Astrocyte (in vitro differentiated cells and primary cell): ENCODE data around the gene TMEM176B. TPM values are rescaled to one million over a fixed set of nuclear protein-coding genes. Genes with fewer than 3 reads are reported as not detected.

Source experiments
- DNase-seq: peaks from one replicate; pipeline ENCODE4 v3.0.0-alpha.2; 2010; ENCODE audit warnings: low read depth
- FAIRE-seq: peaks from 2 replicates; lab custom pipeline; 2011; peaks lifted over from hg19 to GRCh38; lab: Jason Lieb, UNC
- H2AFZ ChIP-seq: 2 replicates; pipeline ENCODE4 v1.6.0; 2012; ENCODE audit warnings: low read depth, low read length, inconsistent platforms
- H3K27ac ChIP-seq: 2 replicates; pipeline ENCODE4 v1.5.1; 2011; ENCODE audit warnings: low read depth, low read length, inconsistent platforms
- H3K27me3 ChIP-seq: 2 replicates; pipeline ENCODE4 v1.6.0; 2011; ENCODE audit warnings: low read length, inconsistent platforms; ENCODE audit not compliant: insufficient read depth
- H3K36me3 ChIP-seq: 2 replicates; pipeline ENCODE4 v1.5.1; 2011; ENCODE audit warnings: low read length, inconsistent platforms; ENCODE audit not compliant: insufficient read depth
- H3K4me1 ChIP-seq: 2 replicates; pipeline ENCODE4 v1.5.1; 2011; ENCODE audit warnings: low read length, inconsistent platforms; ENCODE audit not compliant: insufficient read depth
- H3K4me2 ChIP-seq: 2 replicates; pipeline ENCODE4 v1.6.0; 2012; ENCODE audit warnings: low read length, inconsistent platforms
- H3K4me3 ChIP-seq: 2 replicates; pipeline ENCODE4 v1.5.1; 2011; ENCODE audit warnings: low read depth, mild to moderate bottlenecking, low read length, inconsistent platforms; ENCODE audit not compliant: insufficient read depth
- H3K79me2 ChIP-seq: 2 replicates; pipeline ENCODE4 v1.6.0; 2012; ENCODE audit warnings: mild to moderate bottlenecking, low read length, inconsistent platforms; ENCODE audit not compliant: insufficient read depth
- H3K9ac ChIP-seq: 2 replicates; pipeline ENCODE4 v1.6.0; 2012; ENCODE audit warnings: mild to moderate bottlenecking, low read length, inconsistent platforms
- H3K9me3 ChIP-seq: 2 replicates; pipeline ENCODE4 v1.5.1; 2012; ENCODE audit warnings: low read depth, mild to moderate bottlenecking, low read length, inconsistent platforms; ENCODE audit not compliant: insufficient read depth
- H4K20me1 ChIP-seq: 2 replicates; pipeline ENCODE4 v1.6.0; 2012; ENCODE audit warnings: low read length, inconsistent platforms; ENCODE audit not compliant: insufficient read depth
- H3K27ac Mint-ChIP-seq: one replicate; pipeline ENCODE4 v1.8.0; 2021; ENCODE audit warnings: mild to moderate bottlenecking, mixed read lengths; ENCODE audit not compliant: unreplicated experiment
- H3K27me3 Mint-ChIP-seq: one replicate; pipeline ENCODE4 v1.8.0; 2021; ENCODE audit warnings: low read depth, mixed read lengths; ENCODE audit not compliant: unreplicated experiment
- H3K36me3 Mint-ChIP-seq: one replicate; pipeline ENCODE4 v1.8.0; 2021; ENCODE audit warnings: low read depth, mixed read lengths; ENCODE audit not compliant: unreplicated experiment
- H3K4me1 Mint-ChIP-seq: one replicate; pipeline ENCODE4 v1.8.0; 2021; ENCODE audit warnings: low read depth, mixed read lengths; ENCODE audit not compliant: unreplicated experiment
- H3K4me3 Mint-ChIP-seq: one replicate; pipeline ENCODE4 v1.8.0; 2021; ENCODE audit warnings: mild to moderate bottlenecking, moderate library complexity, mixed read lengths; ENCODE audit not compliant: unreplicated experiment
- H3K9me3 Mint-ChIP-seq: one replicate; pipeline ENCODE4 v1.8.0; 2021; ENCODE audit warnings: mild to moderate bottlenecking, mixed read lengths; ENCODE audit not compliant: unreplicated experiment
- EZH2 ChIP-seq: IDR thresholded peaks from 2 replicates; pipeline ENCODE4 v1.6.1; 2012; ENCODE audit warnings: mild to moderate bottlenecking, low read length, inconsistent platforms; ENCODE audit not compliant: insufficient read depth
- total RNA-seq: library from RNA; stranded (reverse); gene quantifications from 2 replicates; pipeline ENCODE4 v1.2.1, GENCODE V29; 2021
- TF ChIP-seq, protein P1 (sequence below): IDR thresholded peaks from 2 replicates; pipeline ENCODE4 v1.5.1; 2011; ENCODE audit warnings: low read depth, mild to moderate bottlenecking, inconsistent platforms, low read length, moderate library complexity; ENCODE audit not compliant: insufficient read depth

The TMEM176B gene
- total RNA-seq, 1 donor from 2014 or later: 0.32 TPM

DNA sequence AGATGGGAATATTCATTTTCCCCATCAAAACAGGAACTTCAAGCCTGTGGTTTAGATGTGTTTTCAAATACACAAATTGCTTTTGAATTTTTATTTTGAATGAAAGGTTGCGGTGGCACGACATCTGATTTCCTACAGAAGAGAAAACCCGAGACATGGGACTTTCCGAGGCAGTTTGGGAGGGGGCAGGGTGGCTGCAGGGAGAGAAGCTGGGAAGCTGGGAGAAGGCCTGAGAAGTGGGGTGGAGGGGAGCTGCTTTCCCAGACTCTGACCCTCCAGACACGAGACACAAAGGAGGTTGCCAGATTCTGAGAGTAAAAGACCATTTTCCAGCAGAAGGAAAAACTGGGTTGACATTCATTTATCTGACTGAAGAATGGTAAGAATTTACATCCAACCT is 20.0 kb upstream of the TMEM176B start:
- Histone ChIP-seq H4K20me1 (no peaks in the 10 kb centered on the region), H3K9ac (no peak overlapping the region), H3K27ac (no peak overlapping the region), H3K36me3 (no peaks in the 10 kb centered on the region), H3K4me3 (no peak overlapping the region), H3K27me3 (no peaks in the 10 kb centered on the region), H3K79me2 (no peaks in the 10 kb centered on the region), H3K4me1 (no peaks in the 10 kb centered on the region), H3K4me2 (no peak overlapping the region), H3K9me3 (no peaks in the 10 kb centered on the region), H2AFZ (no peak overlapping the region)
- DNase-seq (no peak), FAIRE-seq (no peak)
- H3K27ac Mint-ChIP-seq: peak overlapping the region; percentile 27
- H3K27me3 Mint-ChIP-seq: no peaks in the 10 kb centered on the region
- H3K9me3 Mint-ChIP-seq: peaks cover 3% of the 10 kb centered on the region
- TF ChIP-seq, protein P1, sequence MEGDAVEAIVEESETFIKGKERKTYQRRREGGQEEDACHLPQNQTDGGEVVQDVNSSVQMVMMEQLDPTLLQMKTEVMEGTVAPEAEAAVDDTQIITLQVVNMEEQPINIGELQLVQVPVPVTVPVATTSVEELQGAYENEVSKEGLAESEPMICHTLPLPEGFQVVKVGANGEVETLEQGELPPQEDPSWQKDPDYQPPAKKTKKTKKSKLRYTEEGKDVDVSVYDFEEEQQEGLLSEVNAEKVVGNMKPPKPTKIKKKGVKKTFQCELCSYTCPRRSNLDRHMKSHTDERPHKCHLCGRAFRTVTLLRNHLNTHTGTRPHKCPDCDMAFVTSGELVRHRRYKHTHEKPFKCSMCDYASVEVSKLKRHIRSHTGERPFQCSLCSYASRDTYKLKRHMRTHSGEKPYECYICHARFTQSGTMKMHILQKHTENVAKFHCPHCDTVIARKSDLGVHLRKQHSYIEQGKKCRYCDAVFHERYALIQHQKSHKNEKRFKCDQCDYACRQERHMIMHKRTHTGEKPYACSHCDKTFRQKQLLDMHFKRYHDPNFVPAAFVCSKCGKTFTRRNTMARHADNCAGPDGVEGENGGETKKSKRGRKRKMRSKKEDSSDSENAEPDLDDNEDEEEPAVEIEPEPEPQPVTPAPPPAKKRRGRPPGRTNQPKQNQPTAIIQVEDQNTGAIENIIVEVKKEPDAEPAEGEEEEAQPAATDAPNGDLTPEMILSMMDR: no peak
- TF ChIP-seq EZH2: no peak
- H3K4me3 Mint-ChIP-seq: no peak overlapping the region
- peaks cover 14% of the 10 kb centered on the region for H3K4me1 Mint-ChIP-seq
- peaks cover 4% of the 10 kb centered on the region for H3K36me3 Mint-ChIP-seq

GRCh38 chr7:150818971-150819370 is 18.8 kb upstream of the TMEM176B start:
- no peaks in the 10 kb centered on the region for H3K27me3 ChIP-seq
- DNase-seq (no peak), FAIRE-seq (no peak)
- no peak overlapping the region for H3K9ac ChIP-seq
- H3K4me1 ChIP-seq: no peaks in the 10 kb centered on the region
- H3K79me2 ChIP-seq: no peaks in the 10 kb centered on the region
- Mint-ChIP-seq H3K4me3 (no peak overlapping the region), H3K27ac (no peak overlapping the region), H3K36me3 (peaks cover 4% of the 10 kb centered on the region), H3K27me3 (peaks cover 2% of the 10 kb centered on the region), H3K9me3 (peaks cover 7% of the 10 kb centered on the region), H3K4me1 (peaks cover 14% of the 10 kb centered on the region)
- no peak for TF ChIP-seq EZH2
- TF ChIP-seq, protein P1: no peak
- no peaks in the 10 kb centered on the region for H3K36me3 ChIP-seq
- H4K20me1 ChIP-seq: no peaks in the 10 kb centered on the region
- H2AFZ ChIP-seq: no peak overlapping the region
- H3K4me2 ChIP-seq: no peak overlapping the region
- H3K9me3 ChIP-seq: no peaks in the 10 kb centered on the region
- H3K27ac ChIP-seq: no peak overlapping the region
- no peak overlapping the region for H3K4me3 ChIP-seq

GRCh38 chr7:150814328-150815001 is 14.3 kb upstream of the TMEM176B start:
- no peak for DNase-seq
- Mint-ChIP-seq H3K27me3 (peaks cover 2% of the 10 kb centered on the region), H3K27ac (no peak overlapping the region)

More at GRCh38 chr7:150814328-150815001, 14.3 kb upstream of the TMEM176B start:
- H3K4me1 ChIP-seq: no peaks in the 10 kb centered on the region
- H3K9ac ChIP-seq: no peak overlapping the region
- no peak overlapping the region for H2AFZ ChIP-seq
- H3K36me3 ChIP-seq: no peaks in the 10 kb centered on the region
- no peaks in the 10 kb centered on the region for H3K9me3 ChIP-seq
- Mint-ChIP-seq H3K4me1 (no peaks in the 10 kb centered on the region), H3K36me3 (no peaks in the 10 kb centered on the region), H3K9me3 (peaks cover 10% of the 10 kb centered on the region), H3K4me3 (no peak overlapping the region)
- FAIRE-seq: no peak
- no peaks in the 10 kb centered on the region for H3K27me3 ChIP-seq
- H3K4me3 ChIP-seq: no peak overlapping the region
- H3K4me2 ChIP-seq: no peak overlapping the region
- no peaks in the 10 kb centered on the region for H4K20me1 ChIP-seq
- TF ChIP-seq, protein P1: no peak
- TF ChIP-seq EZH2: no peak
- H3K27ac ChIP-seq: no peak overlapping the region
- no peaks in the 10 kb centered on the region for H3K79me2 ChIP-seq
